ENCODE measurements around the gene ADGRL2. TPM values are rescaled to one million over a fixed set of nuclear protein-coding genes. Genes with fewer than 3 reads are reported as not detected.

The ADGRL2 gene
- total and polyA plus RNA-seq, 9 of the 15 experiments (the other 6 are each of a cell fraction or from before 2014, with no cell fraction given) = 0.03 to 0.15 (median 0.13) TPM; not detected in 6

DNA sequence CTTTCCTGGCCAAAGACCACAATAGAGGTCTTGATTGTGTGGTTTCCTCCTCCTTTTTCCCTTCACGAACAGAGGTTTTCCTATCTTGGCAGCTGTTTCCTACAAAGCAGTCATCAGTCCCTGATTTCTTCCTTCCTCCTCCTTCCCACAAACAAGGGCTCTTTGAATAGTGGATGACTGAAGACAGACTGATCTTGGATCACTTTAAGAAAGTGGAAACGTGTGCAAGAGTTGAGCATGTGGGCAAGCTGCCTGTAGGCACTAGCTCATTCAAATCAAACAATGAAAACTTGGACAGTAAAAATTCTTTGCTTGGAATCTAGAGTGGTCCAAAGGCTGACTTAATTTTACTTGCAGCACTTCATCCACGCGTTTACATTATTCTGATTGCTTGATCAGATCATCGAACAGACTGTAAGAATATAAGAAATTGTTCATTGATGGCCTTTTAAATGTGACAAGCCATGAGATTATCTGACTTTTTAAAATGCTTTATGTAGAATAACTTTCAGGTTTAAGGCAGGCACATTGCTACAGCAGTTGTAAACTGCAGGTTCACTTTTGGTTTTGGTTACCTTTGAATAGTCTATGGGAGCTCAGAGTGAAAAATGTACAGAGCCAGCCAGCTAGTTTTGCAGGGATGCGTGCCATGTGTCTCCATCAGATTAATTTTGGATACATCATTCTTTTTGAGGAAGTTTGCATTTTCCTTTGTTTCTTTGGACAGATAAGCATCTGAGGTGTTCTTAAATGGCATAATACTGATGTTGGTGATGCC lies 34.4 kb downstream of the ADGRL2 start:
- ChIA-PET CTCF (ENCODE audit: low intra/inter-chr PET ratio) (no interaction called here), POLR2A (no interaction called here)
- Histone ChIP-seq H3K4me2 (ENCODE audit: insufficient read depth, low read length) (no peak overlapping the region), H3K9me3 (replicated peaks; ENCODE audit: control insufficient read depth, insufficient read depth, low read depth, low read length) (no peaks in the 10 kb centered on the region), H3K36me3 (ENCODE audit: control insufficient read depth, insufficient read depth, low read length) (no peaks in the 10 kb centered on the region), H3K9me1 (ENCODE audit: control insufficient read depth, insufficient read depth, low read length) (no peaks in the 10 kb centered on the region), H3K79me2 (ENCODE audit: control insufficient read depth, insufficient read depth, low read length) (no peaks in the 10 kb centered on the region), H3K27me3 (ENCODE audit: control insufficient read depth in 2 of 2, insufficient read depth in 2 of 2, low read length in 2 of 2) (no peaks in the 10 kb centered on the region), H3K4me3 (no peak overlapping the region), H3K9ac (ENCODE audit: insufficient read depth in 1 of 2, low read depth in 2 of 2, low read length in 2 of 2) (no peak overlapping the region), H3K4me1 (replicated peaks in 1 of 2; ENCODE audit: control insufficient read depth in 2 of 2, insufficient read depth in 2 of 2, low read length in 2 of 2) (no peaks in the 10 kb centered on the region), H4K20me1 (replicated peaks; ENCODE audit: control insufficient read depth, insufficient read depth, low read length) (no peaks in the 10 kb centered on the region), H3K27ac (ENCODE audit: extremely low read depth, low read depth, low read length) (no peak overlapping the region), H2AFZ (ENCODE audit: low read depth, low read length) (no peak overlapping the region)
- ATAC-seq = no peak
- no peak for FAIRE-seq
- no peak for TF ChIP-seq ERF (CRISPR knock-in tag; IDR thresholded peaks at IDR 0.05)
- TF ChIP-seq BMI1 (IDR thresholded peaks at IDR 0.05; ENCODE audit: low read length) = no peak
- TF ChIP-seq FOXK1 (CRISPR knock-in tag; IDR thresholded peaks at IDR 0.05; ENCODE audit: borderline replicate concordance) = no peak
- no peak for TF ChIP-seq SMAD4 (CRISPR knock-in tag; conservative IDR thresholded peaks at IDR 0.05)
- TF ChIP-seq, protein P1, sequence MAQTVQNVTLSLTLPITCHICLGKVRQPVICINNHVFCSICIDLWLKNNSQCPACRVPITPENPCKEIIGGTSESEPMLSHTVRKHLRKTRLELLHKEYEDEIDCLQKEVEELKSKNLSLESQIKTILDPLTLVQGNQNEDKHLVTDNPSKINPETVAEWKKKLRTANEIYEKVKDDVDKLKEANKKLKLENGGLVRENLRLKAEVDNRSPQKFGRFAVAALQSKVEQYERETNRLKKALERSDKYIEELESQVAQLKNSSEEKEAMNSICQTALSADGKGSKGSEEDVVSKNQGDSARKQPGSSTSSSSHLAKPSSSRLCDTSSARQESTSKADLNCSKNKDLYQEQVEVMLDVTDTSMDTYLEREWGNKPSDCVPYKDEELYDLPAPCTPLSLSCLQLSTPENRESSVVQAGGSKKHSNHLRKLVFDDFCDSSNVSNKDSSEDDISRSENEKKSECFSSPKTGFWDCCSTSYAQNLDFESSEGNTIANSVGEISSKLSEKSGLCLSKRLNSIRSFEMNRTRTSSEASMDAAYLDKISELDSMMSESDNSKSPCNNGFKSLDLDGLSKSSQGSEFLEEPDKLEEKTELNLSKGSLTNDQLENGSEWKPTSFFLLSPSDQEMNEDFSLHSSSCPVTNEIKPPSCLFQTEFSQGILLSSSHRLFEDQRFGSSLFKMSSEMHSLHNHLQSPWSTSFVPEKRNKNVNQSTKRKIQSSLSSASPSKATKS (CRISPR knock-in tag; IDR thresholded peaks at IDR 0.05) = no peak
- no peak for TF ChIP-seq MEF2A (IDR thresholded peaks at IDR 0.05; ENCODE audit: control insufficient read depth, low read depth, low read length)
- no peak for TF ChIP-seq ATF7 (IDR thresholded peaks at IDR 0.05)
- TF ChIP-seq, protein P2, sequence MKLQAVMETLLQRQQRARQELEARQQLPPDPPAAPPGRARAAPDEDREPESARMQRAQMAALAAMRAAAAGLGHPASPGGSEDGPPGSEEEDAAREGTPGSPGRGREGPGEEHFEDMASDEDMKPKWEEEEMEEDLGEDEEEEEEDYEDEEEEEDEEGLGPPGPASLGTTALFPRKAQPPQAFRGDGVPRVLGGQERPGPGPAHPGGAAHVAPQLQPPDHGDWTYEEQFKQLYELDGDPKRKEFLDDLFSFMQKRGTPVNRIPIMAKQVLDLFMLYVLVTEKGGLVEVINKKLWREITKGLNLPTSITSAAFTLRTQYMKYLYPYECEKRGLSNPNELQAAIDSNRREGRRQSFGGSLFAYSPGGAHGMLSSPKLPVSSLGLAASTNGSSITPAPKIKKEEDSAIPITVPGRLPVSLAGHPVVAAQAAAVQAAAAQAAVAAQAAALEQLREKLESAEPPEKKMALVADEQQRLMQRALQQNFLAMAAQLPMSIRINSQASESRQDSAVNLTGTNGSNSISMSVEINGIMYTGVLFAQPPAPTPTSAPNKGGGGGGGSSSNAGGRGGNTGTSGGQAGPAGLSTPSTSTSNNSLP (IDR thresholded peaks at IDR 0.05; ENCODE audit: borderline replicate concordance, low read depth, low read length) = no peak
- 2% methylated on average over 6 of the region's 6 CpGs for WGBS (ENCODE audit: insufficient coverage, low coverage, missing lambda C conversion rate)
- intact Hi-C loops (cut with micrococcal nuclease) = no loop called here
- BruUV-seq (replicated peaks) = no TSS peak
- in situ Hi-C loops (cut with MboI) = no loop called here
- DNase-seq (ENCODE audit: extremely low read depth in 1 of 4, low spot score in 3 of 4) = no peak
